SU-DHL-6 (cell line): ENCODE measurements around the gene RTN4R.
"Not testable (repeated sequence)": the region's sequence is repeated elsewhere in the genome, so short reads cannot be mapped to it uniquely, and the experiment has no call there.

Experiments used
- H2AFZ ChIP-seq: fragments of 200-600 bp; sonication (generic); 2 replicates; pipeline ENCODE4 v1.6.1; 2014; ENCODE audit warnings: low read depth, mild to moderate bottlenecking, moderate library complexity, mixed read lengths, antibody characterized with exemption, low read length; ENCODE audit not compliant: severe bottlenecking
- H3F3A ChIP-seq: fragments of 200-600 bp; shearing (Covaris generic); 2 replicates; pipeline ENCODE4 v1.6.0; 2016; ENCODE audit warnings: antibody characterized with exemption, mild to moderate bottlenecking; ENCODE audit not compliant: insufficient read depth
- H3K27ac ChIP-seq: fragments of 200-600 bp; sonication (generic); 2 replicates; pipeline ENCODE4 v1.5.1; 2016; ENCODE audit warnings: low read depth, mild to moderate bottlenecking, low read length, moderate library complexity, mixed read lengths
- H3K27me3 ChIP-seq: fragments of 200-600 bp; sonication (generic), shearing (Covaris generic); 2 replicates; pipeline ENCODE4 v1.6.0; 2014; ENCODE audit warnings: mild to moderate bottlenecking, low read length
- H3K36me3 ChIP-seq: fragments of 200-600 bp; sonication (generic); 2 replicates; pipeline ENCODE4 v1.6.1; 2014; ENCODE audit warnings: mild to moderate bottlenecking, low read length, mixed read lengths
- H3K4me2 ChIP-seq: fragments of 300-600, 200-600 bp; shearing (Covaris generic), sonication (generic); 2 replicates; pipeline ENCODE4 v1.6.0; 2014; ENCODE audit warnings: low read length, low read depth, mild to moderate bottlenecking; ENCODE audit not compliant: poor library complexity, severe bottlenecking
- H3K4me3 ChIP-seq: fragments of 200-600 bp; sonication (generic); 2 replicates; pipeline ENCODE4 v1.5.1; 2014; ENCODE audit warnings: antibody characterized with exemption, low read length, mild to moderate bottlenecking, mixed read lengths; ENCODE audit not compliant: insufficient read depth, poor library complexity, severe bottlenecking
- H3K79me2 ChIP-seq: fragments of 200-600 bp; sonication (generic); 2 replicates; pipeline ENCODE4 v1.6.1; 2014; ENCODE audit warnings: mild to moderate bottlenecking, low read length, moderate library complexity; ENCODE audit not compliant: insufficient read depth
- H3K9ac ChIP-seq: fragments of 200-600 bp; sonication (generic); 2 replicates; pipeline ENCODE4 v1.7.0; 2014; ENCODE audit warnings: mild to moderate bottlenecking, low read length
- H3K9me2 ChIP-seq: fragments of 200-600 bp; sonication (generic); replicated peaks from 2 replicates; pipeline ENCODE4 v1.6.1; 2014; ENCODE audit warnings: low read length; ENCODE audit not compliant: insufficient read depth
- H3K9me3 ChIP-seq: fragments of 200-600 bp; sonication (generic); 2 replicates; pipeline ENCODE4 v1.6.1; 2014; ENCODE audit warnings: low read length, mixed read lengths; ENCODE audit not compliant: insufficient read depth
- H4K20me1 ChIP-seq: fragments of 200-600 bp; sonication (generic); 2 replicates; pipeline ENCODE4 v1.6.1; 2014; ENCODE audit warnings: low read depth, mild to moderate bottlenecking, antibody characterized with exemption, low read length, moderate library complexity, mixed read lengths
- CTCF ChIP-seq: fragments of 200-600 bp; sonication (generic); IDR thresholded peaks from one replicate; pipeline ENCODE4 v1.5.1; 2017; ENCODE audit warnings: antibody characterized with exemption, mild to moderate bottlenecking, low read length, moderate library complexity; ENCODE audit not compliant: insufficient read depth, poor library complexity, severe bottlenecking
- EZH2phosphoT487 ChIP-seq: fragments of 200-600 bp; sonication (generic), shearing (Covaris generic); conservative IDR thresholded peaks from 2 replicates; pipeline ENCODE4 v1.6.1; 2018; ENCODE audit warnings: mild to moderate bottlenecking, antibody characterized with exemption, low read length, moderate library complexity, mixed read lengths

RTN4R gene

GRCh38 chr22:20272700-20273099 lies 4.6 kb upstream of the RTN4R start:
- Histone ChIP-seq H4K20me1 (no peaks in the 10 kb centered on the region), H2AFZ (no peak overlapping the region), H3K4me2 (no peak overlapping the region), H3K27me3 (no peaks in the 10 kb centered on the region), H3K27ac (no peak overlapping the region), H3K9me2 (no peaks in the 10 kb centered on the region), H3K9me3 (no peaks in the 10 kb centered on the region), H3K79me2 (no peaks in the 10 kb centered on the region), H3F3A (no peaks in the 10 kb centered on the region), H3K4me3 (no peak overlapping the region), H3K36me3 (no peaks in the 10 kb centered on the region), H3K9ac (no peak overlapping the region)
- TF ChIP-seq EZH2phosphoT487 = no peak
- no peak for TF ChIP-seq CTCF

GRCh38 chr22:20272174-20272573 lies 4.1 kb upstream of the RTN4R start:
- no peaks in the 10 kb centered on the region for H3K9me2 ChIP-seq
- H3K36me3 ChIP-seq = no peaks in the 10 kb centered on the region
- no peak overlapping the region for H3K27ac ChIP-seq
- H3F3A ChIP-seq = no peaks in the 10 kb centered on the region
- H4K20me1 ChIP-seq = no peaks in the 10 kb centered on the region
- H2AFZ ChIP-seq = no peak overlapping the region
- H3K9me3 ChIP-seq = no peaks in the 10 kb centered on the region
- no peak overlapping the region for H3K4me2 ChIP-seq
- TF ChIP-seq EZH2phosphoT487 (no peak), CTCF (no peak)
- H3K79me2 ChIP-seq = no peaks in the 10 kb centered on the region
- H3K4me3 ChIP-seq = no peak overlapping the region
- H3K9ac ChIP-seq = no peak overlapping the region
- H3K27me3 ChIP-seq = no peaks in the 10 kb centered on the region

- H3K4me3 ChIP-seq = no peak overlapping the region
- no peak overlapping the region for H3K27ac ChIP-seq
- H3K9me2 ChIP-seq = no peaks in the 10 kb centered on the region
- H2AFZ ChIP-seq = no peak overlapping the region
- H4K20me1 ChIP-seq = no peaks in the 10 kb centered on the region
- H3F3A ChIP-seq = no peaks in the 10 kb centered on the region
- no peaks in the 10 kb centered on the region for H3K36me3 ChIP-seq
- no peaks in the 10 kb centered on the region for H3K9me3 ChIP-seq
- TF ChIP-seq CTCF = no peak
- TF ChIP-seq EZH2phosphoT487 = no peak
- no peaks in the 10 kb centered on the region for H3K79me2 ChIP-seq
- H3K4me2 ChIP-seq = no peak overlapping the region
- H3K9ac ChIP-seq = no peak overlapping the region
- no peaks in the 10 kb centered on the region for H3K27me3 ChIP-seq
Measured at GRCh38 chr22:20271114-20271994, 3.2 kb upstream of the RTN4R start.

- H3K27me3 ChIP-seq, H3F3A ChIP-seq, H3K27ac ChIP-seq, H3K4me3 ChIP-seq, H3K9ac ChIP-seq, H3K9me3 ChIP-seq, H3K36me3 ChIP-seq, H3K9me2 ChIP-seq, H4K20me1 ChIP-seq, H2AFZ ChIP-seq, H3K79me2 ChIP-seq, H3K4me2 ChIP-seq: not testable (repeated sequence)
Measured at GRCh38 chr22:20270190-20271113, 2.3 kb upstream of the RTN4R start.

- not testable (repeated sequence) for H3K4me3 ChIP-seq, H2AFZ ChIP-seq, H3K9me2 ChIP-seq, H3K9ac ChIP-seq, H3K36me3 ChIP-seq, H3K4me2 ChIP-seq, H3K9me3 ChIP-seq, H3F3A ChIP-seq, H4K20me1 ChIP-seq, H3K79me2 ChIP-seq, H3K27me3 ChIP-seq, H3K27ac ChIP-seq
Measured at GRCh38 chr22:20269673-20270072, 1.6 kb upstream of the RTN4R start.
